ENCODE data around the gene C9orf43.

DNA sequence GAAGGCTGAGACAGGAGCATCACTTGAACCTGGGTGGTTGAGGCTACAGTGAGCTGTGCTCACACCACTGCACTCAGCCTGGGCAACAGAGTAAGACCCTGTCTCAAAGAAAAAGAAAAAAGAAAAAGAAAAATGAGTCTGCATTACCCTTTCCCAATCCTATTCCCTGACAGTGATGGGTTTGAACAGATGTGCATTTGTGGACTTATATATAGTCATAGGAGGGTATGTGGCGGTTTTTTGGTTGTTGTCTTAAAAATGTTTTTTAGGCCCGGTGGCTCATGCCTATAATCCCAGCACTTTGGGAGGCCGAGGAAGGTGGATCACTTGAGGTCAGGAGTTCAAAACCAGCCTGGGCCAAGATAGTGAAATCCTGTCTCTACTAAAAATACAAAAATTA, 47.2 kb upstream of the C9orf43 start:
- TF ChIP-seq GATA2 (IDR thresholded peaks at IDR 0.05; ENCODE audit: low read depth, low read length) (no peak), GATA3 (IDR thresholded peaks at IDR 0.05; ENCODE audit: low read depth, low read length) (no peak)

Measured in SH-SY5Y (cell line).